Medulla oblongata (tissue), 1 donor: Measurements from ENCODE around the gene CD2AP.
"Not testable (repeated sequence)": the region's sequence is repeated elsewhere in the genome, so short reads cannot be mapped to it uniquely, and the experiment has no call there.

Source experiments
- DNase-seq: peaks from one replicate; pipeline ENCODE4 v3.0.0-alpha.2; 2015; ENCODE audit errors: extremely low spot score

The CD2AP gene

DNA sequence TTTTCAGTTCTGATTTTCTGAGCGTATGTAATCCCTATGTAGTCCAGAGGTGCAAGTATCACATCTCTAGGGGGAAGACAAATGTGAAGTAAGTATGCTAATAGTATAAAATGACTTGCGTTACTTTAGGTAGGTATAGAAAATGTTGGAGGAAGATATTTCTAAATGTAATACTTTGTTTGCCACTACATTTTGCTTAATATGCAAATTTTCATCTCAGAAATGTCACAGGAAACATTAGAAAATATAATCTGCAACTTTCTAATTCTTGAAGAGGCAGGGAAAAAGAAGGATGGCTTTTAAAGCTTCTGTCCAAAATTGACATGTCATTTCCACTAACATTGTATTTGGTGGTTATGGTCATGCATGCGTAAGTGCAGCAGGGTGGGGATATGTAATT, 85.6 kb downstream of the CD2AP start:
- no peak for DNase-seq

- not testable (repeated sequence) for DNase-seq
Observed at GRCh38 chr6:47566602-47567001, 89.0 kb downstream of the CD2AP start.

DNA sequence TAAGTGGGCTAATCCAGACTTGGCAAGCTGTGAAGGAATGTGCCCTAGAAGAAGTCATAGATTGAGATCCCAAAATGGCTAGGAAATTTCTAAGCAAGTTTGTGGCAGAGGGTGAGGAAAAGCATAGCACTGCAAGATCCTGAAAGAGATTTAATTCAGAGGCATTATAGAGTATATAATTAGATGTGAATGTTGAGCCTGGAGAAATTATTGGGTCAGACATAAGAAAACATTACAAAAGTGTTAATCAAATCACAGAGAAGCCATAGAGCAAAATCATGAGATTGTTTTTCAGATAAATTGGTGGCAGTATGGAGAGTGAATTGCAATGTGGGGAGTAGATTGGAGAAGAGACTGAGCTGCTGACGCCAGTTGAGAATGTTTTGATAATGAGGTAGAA, 90.0 kb downstream of the CD2AP start:
- no peak for DNase-seq

GRCh38 chr6:47571488-47571887, 93.9 kb downstream of the CD2AP start:
- no peak for DNase-seq

GRCh38 chr6:47573109-47573508, 95.5 kb downstream of the CD2AP start:
- DNase-seq, result no peak

DNA sequence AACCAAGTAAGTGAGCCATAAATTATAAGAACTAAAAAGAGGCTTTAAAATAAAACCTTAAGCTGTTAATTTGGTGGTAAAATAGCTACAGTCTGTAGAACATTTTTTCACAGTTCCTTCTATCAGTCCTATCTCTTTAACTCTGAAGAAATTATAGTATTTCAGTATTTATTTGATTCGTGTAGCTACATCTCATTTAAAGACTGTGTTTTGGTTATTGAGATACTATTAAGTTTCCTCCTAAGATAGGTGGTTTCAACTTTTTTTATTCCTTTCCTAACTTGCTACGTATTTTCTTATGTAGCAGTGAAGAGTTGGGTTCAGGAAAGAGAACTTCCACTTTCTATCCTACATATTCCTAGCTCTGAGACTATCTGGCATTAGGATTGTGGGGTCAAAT, 97.2 kb downstream of the CD2AP start:
- no peak for DNase-seq

DNA sequence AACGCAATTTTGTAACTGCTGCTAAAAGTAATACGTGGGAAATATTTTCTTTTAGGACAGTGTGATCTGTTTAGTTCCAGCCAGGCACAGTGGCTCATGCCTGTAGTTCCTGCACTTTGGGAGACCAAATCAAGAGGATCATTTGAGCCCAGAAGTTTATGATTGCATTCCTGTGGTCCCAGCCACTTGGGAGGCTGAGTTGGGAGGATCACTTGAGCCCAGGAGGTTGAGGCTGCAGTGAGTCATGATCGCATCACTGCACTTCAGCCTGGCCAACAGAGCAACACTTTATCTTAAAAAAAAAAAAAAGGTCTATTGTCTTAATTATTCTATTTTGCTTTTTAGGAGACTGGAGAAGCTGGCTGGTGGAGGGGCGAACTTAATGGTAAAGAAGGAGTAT, 101.5 kb downstream of the CD2AP start:
- DNase-seq, result no peak

DNA sequence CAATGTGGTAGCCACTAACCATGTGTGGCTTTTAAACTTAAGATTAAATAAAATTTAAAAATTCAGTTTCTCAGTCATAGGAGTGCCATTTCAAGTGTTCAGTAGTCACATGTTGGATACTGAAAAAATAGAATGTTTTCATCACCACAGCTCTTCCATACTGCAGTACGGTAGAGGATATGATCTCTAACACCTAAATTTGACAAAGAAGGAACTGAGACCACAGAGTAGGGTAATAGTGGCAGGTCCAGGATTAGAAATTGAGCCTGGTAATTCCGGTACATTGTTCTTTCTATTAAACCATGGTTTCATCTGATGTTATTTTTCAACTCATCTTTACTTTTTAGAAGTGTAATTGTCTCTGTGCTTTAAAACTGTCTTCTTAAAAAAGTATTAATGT, 104.0 kb downstream of the CD2AP start:
- no peak for DNase-seq

DNA sequence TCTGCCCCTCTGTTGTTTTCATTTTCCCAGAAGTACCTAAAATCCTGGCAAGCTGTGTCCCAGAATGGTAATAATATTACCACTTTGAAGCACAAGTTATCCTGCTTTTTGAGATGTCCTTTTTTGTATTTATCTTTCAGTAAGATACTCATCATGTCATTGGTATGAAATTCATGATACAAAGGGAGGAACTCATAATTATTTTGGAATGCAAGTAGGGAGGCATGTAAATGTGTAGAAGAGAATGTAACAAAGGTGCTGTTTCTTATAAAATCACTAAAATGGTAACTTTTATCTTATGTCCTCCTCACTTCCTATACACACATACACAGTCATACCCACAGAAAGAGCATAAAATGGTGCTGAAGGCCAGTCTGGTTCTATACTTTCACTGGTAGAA, 109.9 kb downstream of the CD2AP start:
- no peak for DNase-seq

DNA sequence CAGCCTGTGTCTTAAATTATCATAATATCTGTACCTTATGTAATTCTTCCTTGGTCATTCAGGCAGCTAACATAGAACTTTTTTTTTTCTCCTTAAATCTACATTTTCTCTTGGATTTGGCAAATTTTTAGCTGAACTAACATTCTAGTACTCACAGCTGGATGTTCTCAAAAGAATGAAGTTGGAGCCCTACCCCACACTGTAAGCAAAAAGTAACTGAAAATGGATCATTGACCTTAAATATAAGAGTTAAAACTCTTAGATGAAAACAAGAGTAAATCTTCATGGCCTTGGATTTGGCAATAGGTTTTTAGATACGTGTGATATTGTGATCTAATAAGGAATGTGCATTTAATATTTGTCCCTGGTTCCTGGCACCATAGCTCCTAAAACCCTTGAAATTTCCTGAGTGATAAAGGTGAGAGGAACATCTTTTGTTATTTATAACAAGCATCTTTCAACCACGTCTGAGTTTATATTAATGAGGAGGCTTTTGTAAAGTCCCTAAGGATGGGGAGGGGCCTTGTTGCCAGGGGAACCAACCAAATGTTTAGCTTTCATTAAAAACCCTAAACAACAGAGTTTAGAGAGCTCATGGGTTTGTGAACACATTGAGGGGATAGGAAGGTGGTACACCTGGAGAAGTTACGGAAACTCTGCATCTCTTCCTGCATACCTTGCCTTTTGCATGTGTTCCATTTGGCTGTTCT, 114.7 kb downstream of the CD2AP start:
- DNase-seq, result no peak

- DNase-seq, result no peak
Observed at GRCh38 chr6:47593979-47594378, 116.4 kb downstream of the CD2AP start.

DNA sequence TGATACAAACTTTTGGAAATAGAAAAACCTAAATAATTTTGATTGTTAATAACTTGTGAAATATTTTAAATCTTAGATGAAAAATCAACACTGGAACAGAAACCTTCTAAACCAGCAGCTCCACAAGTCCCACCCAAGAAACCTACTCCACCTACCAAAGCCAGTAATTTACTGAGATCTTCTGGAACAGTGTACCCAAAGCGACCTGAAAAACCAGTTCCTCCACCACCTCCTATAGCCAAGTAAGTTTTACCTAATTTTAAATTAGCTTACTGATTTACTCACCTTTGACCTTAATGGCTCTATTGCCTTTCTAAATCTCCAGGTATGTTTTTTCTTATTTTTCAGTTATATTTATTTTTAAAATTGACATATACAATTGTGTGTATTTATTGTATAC, 118.2 kb downstream of the CD2AP start:
- DNase-seq, result no peak

DNA sequence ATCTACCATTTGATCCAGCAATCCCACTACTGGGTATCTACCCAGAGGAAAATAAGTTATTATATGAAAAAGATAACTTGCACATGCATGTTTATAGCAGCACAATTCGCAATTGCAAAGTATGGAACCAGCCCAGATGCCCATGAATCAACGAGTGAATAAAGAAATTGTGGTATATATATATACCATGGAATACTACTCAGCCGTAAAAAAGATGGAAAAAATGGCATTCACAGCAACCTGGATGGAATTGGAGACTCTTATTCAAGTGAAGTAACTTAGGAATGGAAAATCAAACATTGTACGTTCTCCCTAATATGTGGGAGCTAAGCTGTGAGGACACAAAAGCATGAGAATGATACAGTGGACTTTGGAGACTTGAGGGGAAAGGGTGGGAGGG, 120.8 kb downstream of the CD2AP start:
- DNase-seq, result no peak

DNA sequence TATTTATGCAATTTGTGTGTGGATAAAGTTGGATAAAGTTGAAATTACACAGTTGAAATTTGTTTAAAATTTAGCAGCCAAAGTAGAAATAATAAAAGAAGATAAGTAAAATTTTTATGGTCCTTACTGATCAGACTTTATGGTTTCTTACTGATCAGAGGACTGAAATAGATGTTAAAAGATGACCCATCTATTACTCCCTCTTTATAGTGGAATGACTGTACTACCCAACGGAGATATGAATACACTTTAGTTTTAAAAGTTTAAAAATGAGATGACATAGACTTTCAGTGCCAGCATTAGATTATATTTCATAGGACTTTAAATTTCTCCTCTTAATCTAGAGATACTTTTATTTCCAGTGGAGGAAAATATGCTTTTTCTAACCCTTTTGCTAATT, 121.9 kb downstream of the CD2AP start:
- no peak for DNase-seq

DNA sequence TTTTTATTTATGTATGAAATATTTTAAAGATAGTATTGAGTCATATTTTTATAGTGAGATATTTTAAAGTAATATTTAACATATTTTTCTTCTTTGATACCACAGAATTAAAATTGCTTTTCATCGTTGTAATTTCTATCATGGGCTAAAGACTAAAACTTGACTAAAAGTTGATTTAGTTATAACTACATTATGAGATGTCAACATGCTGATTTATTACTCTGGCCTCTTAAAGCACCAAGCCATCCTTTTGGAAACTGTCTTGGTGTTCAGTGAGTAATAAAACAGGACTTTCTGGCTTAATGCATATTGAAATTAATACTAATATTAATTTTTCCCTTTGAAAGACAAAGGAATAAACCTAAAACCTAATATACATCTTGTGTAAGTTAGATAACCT, 125.6 kb downstream of the CD2AP start:
- no peak for DNase-seq

GRCh38 chr6:47603995-47604394, 126.4 kb downstream of the CD2AP start:
- DNase-seq, result no peak

DNA sequence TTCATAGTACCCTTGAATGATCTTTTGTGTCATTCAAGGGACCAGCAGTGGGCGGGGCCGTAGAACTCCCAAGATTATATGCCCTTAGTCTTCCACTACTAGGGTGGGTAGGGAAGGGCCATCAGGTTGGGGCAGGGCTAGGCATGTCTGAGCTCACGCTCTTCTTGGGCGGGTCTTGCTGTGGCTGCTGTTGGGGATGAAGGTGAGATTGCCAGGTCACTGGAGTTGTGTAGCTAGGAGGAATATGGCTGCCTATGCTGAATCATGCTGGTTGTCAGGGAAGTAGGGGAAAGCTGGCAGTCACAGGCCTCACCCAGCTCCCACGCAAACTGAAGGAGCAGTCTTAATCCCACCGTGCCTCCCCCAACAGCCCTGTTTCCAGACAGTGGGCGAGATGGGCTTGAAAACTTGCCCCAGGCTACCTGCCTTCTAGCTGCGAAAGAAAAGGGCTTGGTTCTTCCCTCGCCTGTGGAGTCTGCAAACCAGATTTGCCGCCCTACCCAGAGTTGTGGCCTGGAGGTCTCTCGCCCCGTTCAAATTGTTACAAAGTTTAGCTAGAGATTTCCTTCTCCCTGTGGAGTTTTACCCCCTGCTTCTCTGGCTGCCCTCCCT, 144.4 kb downstream of the CD2AP start:
- DNase-seq, result no peak

- DNase-seq, result no peak
Observed at GRCh38 chr6:47626782-47627181, 149.2 kb downstream of the CD2AP start.

DNA sequence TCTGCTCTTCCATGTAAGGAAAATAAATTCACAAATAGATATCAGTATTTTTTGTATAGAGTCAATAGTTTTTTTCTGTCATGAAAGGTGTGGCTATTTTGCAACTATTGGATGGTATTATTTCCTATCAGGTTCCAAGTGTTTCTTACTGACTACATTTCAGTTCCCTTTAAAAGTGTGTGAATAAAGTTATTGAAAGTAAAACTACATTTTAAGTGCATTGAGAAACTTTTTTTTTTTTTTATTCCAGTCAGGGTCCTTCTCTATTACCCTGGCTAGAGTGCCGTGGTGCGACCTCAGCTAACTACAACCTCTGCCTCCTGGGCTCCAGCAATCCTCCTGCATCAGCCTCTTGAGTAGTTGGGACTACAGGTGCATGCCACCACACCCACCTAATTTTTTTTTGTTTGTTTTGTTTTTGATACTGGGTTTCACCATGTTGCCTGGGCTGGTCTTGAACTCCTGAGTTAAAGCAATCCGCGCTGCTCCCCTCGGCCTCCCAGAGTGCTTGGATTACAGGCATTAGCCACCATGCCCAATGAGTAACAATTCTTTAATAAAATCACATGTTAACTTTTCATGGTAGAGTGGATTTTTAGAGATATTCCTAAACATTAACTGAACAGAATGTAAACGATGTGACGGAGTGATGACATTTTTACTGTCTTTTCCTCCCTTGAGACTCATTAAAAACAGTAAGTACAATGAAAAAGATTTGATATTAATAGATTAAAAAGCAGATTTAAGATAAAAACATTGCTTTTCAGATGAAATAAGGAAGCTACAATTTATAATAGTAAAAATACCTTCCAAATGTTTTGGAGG, 151.1 kb downstream of the CD2AP start:
- no peak for DNase-seq

- no peak for DNase-seq
Observed at GRCh38 chr6:47629954-47630353, 152.4 kb downstream of the CD2AP start.

DNA sequence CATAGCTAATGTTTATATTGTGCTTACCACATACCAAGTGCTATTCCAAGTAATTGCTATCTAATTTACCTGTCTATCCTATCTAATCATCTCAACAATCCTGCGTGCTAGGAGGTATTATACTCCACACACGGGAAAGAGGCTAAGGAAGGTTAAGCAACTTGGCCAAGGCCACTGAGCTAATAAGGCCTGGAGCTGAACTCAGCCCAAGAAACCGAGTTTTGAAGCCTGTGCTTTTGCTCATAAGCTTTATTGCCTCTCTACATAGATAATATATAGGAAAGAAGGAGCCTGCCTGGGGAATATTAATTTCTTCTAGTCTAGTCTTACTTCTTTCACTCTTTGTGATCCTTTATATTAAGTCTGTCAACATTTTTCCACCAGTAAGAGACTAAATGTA, 153.0 kb downstream of the CD2AP start:
- DNase-seq, result no peak

DNA sequence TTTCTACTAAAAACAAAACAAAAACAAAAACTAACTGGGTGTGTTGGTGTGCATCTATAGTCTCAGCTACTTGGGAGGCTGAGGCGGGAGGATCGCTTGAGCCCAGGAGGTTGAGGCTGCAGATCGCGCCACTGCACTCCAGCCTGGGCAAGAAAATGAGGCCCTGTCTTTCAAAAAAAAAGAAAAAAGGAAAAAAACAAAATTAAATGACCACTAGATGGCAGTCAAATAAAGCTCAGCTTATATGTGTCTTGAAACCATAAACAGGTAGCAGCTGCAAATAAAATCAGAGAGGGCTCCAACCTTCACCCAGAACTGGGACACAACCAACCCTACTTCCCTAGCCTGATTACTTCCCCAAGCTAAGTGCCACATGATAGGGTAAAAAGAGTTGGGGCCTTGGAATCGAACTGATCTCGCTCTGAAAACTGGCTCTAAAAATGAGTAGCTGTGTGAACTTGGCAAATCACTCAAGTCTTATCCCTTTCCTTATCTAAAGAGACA, 153.7 kb downstream of the CD2AP start:
- peak; percentile 52 for DNase-seq

DNA sequence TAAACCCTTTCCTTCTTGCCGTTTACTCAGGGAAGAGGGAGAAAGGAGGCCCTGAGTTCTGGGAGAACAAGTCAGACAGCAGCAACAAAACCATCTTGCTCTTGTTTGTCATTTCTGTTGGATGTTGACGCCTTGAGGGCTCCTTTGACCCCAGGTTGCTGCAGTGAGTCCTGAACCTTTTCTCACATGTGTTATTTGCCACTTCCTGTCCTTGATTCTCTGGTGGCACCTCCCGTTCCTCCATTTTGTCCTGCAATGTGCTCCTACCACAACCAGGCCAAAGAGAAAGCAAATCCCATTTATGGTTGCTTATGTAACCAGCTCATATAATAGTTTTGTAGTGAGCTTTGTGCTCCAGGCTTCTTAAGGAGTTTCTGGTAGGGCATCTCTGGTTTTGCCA, 154.2 kb downstream of the CD2AP start:
- DNase-seq, result no peak
